HG03097 (cell line): ENCODE results near the gene RALA.
A peak's percentile ranks its signal among the peaks of the same experiment; 100 is the strongest.

Source experiments
- ATAC-seq: cut with Tn5 transposase; IDR thresholded peaks from one replicate; pipeline ENCODE4 v1.9.1; 2021; ENCODE audit not compliant: unreplicated experiment, low FRiP score

Gene RALA

GRCh38 chr7:39609935-39610263, 13.5 kb upstream of the RALA start:
- ATAC-seq: no peak

- no peak for ATAC-seq
Measured at GRCh38 chr7:39613577-39613976, 9.8 kb upstream of the RALA start.

DNA sequence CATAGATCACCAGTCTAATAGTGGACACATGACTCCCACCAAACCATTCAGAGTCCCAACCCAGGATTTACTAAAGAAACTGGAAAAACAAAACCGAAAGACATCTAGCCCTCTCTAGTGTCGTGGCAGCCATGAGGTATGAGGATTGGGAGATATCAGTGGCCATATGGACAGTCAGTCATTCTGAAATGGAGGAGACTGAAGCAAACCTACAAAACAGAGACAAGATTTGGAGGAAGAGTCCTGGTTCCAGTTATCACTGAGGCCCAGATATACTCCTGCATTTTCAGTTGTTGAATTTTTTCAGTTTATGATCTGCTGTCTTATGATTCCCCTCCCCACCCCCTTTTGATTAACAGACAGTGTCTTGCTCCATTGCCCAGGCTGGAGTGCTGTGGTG, 9.1 kb upstream of the RALA start:
- no peak for ATAC-seq

- ATAC-seq: no peak
Measured at GRCh38 chr7:39615350-39615975, 7.9 kb upstream of the RALA start.

DNA sequence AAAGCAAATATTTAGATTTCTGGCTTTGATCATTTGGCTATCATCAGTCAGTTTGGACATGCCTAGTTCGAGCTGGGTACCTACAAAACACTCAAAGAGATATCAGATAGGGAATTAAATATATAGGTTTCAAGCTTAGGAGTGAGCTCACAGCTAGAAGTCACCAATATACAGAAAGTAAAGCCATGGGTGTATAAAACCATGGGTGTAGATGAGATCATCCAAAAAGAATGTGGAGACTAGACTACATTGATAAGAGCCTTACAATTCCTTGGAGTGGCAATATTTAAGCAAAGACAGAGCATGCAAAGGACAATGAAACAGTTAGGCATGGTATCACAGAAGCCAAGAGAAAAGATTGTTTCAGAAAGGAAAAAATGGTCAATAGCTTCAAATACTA, 7.2 kb upstream of the RALA start:
- ATAC-seq: no peak

GRCh38 chr7:39617005-39617404, 6.4 kb upstream of the RALA start:
- ATAC-seq: no peak

DNA sequence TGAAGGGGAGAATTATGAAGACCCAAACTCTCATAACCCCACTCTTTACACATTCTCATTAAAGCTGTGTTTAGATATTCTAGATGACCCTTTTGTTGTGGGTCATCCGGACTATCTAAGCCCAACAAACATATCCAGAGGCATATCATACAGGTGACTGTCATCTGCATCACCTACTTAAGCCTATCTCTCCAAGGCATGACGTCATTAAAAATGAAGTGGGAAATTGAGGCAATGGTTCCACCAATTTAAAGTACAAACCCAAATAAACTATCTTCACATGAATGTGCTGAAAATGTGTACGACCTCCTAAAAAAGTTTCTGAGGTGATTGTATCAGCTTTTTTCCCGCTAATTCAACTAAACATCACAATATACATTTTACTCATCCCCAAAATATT, 4.5 kb upstream of the RALA start:
- ATAC-seq: no peak

DNA sequence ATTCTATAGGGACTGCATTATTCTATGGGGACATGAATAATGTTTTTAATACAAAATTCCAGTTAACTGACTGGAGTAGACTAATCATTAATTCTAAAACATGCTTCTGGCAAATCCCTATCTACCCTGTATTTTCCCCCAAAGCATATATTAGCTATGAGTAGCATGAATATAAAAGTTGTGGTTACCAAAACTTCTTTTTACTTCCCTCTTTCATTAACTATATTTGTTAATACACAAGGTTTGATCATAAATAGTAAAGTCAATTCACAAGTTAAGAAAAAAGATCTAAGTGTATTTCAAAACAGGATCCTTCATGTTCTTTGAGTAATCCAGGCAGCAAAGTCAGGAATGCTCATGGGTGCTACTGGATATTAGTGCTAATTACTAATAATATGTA, 2.9 kb upstream of the RALA start:
- ATAC-seq: no peak

- ATAC-seq: no peak
Measured at GRCh38 chr7:39621261-39621660, 2.1 kb upstream of the RALA start.

DNA sequence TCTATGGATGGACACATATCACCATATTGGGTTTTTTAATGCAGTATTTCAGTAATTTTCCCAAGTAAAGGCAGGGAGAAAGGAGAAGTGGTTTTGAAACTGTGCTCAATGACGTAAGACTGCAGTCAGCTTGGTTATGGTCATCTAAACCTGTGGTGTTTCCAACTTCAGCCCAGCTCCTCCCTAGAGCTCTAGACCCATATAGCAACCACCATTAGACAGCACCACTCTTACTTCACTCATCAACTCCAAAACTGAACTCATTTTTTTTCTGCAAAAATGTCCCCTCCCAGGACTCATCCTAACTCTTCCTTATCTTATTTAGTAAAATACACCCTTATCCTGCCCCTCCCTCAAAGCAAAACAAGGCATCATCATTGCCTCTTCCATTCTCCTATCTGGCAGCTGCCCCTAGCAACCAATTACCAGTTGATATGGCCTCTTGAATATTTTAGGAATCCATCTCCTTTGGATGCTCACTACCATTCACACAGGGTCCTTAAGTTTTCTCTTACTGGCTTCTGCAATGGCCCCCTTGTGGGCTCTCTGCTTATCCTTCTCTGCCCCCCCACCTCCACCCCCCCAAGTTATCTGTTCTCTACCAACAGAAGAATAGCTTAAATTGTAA, 1.5 kb upstream of the RALA start:
- ATAC-seq: no peak

- no peak for ATAC-seq
Measured at GRCh38 chr7:39622609-39623008, 763 bp upstream of the RALA start.

GRCh38 chr7:39623732-39624441, 515 bp downstream of the RALA start:
- ATAC-seq: peak; percentile 48

- ATAC-seq: no peak
Measured at GRCh38 chr7:39624442-39624807, 1.1 kb downstream of the RALA start.

DNA sequence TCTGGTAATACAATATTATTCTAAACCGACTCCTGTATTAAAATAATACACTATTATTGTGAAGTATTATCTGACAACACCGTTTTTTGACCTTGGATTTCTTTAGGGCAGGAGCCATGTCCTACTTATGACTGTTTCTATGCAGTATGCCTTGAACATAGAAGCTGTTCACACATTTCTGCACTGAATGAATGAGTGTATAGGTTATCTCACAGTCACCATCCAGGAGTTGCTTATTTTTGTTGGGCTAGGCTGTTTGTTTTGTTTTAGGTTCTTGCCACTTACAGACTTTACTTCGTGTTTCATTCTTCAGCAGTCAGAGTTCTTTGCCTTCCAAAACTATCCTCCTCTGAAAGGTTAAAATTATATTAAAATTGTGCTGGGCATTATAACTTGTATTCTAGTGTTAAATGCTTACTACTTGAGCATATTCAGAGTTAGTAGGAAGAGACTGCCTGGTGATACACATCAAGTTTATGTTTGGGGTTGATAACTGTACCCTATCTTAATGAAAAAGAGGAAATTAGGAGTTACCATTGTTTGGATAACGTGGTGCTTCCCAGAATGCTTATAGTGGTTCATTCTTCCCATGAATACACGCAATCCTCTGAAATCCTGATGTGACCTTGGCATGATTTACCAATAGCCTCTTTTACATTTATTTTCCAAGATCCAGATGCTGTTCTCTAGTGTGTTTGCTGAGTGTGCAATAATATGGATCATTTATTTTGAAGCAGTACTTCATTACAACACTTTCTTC, 1.7 kb downstream of the RALA start:
- no peak for ATAC-seq

- no peak for ATAC-seq
Measured at GRCh38 chr7:39631736-39632308, 8.4 kb downstream of the RALA start.

- no peak for ATAC-seq
Measured at GRCh38 chr7:39633563-39634477, 10.4 kb downstream of the RALA start.

DNA sequence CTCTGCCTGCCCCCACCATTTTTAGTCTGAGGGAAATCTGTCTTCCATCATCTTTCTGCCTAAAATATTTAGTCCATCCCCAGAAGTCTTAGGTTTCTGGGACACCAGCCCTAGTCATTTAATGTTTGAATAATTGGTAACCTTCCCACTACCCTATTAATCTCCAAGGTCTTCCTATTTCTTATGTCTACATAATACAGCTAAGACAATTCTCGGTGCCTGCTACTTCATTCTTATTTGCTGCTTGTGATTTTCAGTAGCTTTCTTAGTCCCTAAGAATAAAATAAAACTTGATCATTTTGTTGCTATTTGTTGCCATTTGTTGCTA, 11.1 kb downstream of the RALA start:
- ATAC-seq: no peak

DNA sequence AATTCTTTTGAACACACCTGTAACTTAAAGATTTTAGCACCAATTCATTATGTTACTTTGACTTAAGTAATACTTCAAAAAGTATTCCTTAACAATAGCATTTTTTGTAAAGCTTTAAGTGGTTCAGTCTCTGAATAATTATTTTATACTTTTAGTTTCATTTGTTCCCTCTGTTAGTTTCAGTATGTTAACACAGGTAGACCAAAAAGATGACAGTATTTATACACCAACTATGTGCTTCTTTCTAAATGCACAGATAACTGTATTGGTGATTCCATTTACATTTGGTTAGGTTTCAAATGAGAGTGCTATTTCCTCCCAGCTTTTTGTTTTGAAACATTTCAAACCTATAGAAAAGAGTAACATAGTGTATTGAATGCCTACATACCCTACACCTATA, 14.0 kb downstream of the RALA start:
- ATAC-seq: no peak

DNA sequence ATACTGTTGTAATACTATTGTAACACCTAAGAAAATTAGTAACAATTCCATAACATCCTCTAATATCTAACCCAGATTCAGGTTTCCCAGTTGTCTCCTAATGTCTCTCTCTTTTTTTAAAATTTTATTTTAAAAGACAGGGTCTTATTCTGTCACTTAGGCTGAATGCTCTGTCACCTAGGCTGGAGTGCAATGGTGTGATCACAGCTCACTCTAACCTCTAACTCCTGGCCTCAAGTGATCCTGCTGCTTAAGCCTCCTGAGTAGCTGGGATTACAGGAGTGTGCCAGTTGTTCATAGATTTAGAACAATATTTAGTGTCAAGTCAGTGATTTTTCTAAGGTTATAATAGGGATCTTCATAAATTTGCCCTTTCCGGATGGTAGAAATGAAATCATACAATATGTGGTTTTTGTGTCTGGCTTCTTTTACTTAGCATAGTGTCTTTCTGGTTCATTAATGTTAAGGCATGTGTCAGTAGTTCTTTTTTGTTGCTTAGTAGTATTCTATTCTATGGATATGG, 14.7 kb downstream of the RALA start:
- no peak for ATAC-seq

GRCh38 chr7:39642896-39643295, 19.5 kb downstream of the RALA start:
- no peak for ATAC-seq
